Fibroblast of upper back skin (primary cell): ENCODE results near the gene CFAP221.

Experiments used
- DNase-seq: peaks from one replicate; pipeline ENCODE4 v3.0.0-alpha.2; 2013

Gene CFAP221

GRCh38 chr2:119647440-119648169, 103.4 kb downstream of the CFAP221 start:
- peak; percentile 16 for DNase-seq

- no peak for DNase-seq
Observed at GRCh38 chr2:119649364-119649917, 105.2 kb downstream of the CFAP221 start.

GRCh38 chr2:119650206-119650605, 106.0 kb downstream of the CFAP221 start:
- peak; percentile 14 for DNase-seq

GRCh38 chr2:119650846-119651370, 106.7 kb downstream of the CFAP221 start:
- no peak for DNase-seq

- DNase-seq = no peak
Observed at GRCh38 chr2:119657466-119658145, 113.4 kb downstream of the CFAP221 start.

- DNase-seq = peak; percentile 25
Observed at GRCh38 chr2:119659601-119660342, 115.5 kb downstream of the CFAP221 start.

GRCh38 chr2:119660343-119660658, 116.1 kb downstream of the CFAP221 start:
- DNase-seq = no peak

GRCh38 chr2:119662297-119662696, 118.0 kb downstream of the CFAP221 start:
- no peak for DNase-seq

- no peak for DNase-seq
Observed at GRCh38 chr2:119668546-119668945, 124.3 kb downstream of the CFAP221 start.

- DNase-seq = no peak
Observed at GRCh38 chr2:119671016-119671415, 126.8 kb downstream of the CFAP221 start.

GRCh38 chr2:119671752-119672151, 127.5 kb downstream of the CFAP221 start:
- no peak for DNase-seq

- DNase-seq = no peak
Observed at GRCh38 chr2:119672161-119672862, 128.1 kb downstream of the CFAP221 start.

GRCh38 chr2:119673796-119674195, 129.5 kb downstream of the CFAP221 start:
- no peak for DNase-seq

GRCh38 chr2:119674711-119675500, 130.7 kb downstream of the CFAP221 start:
- DNase-seq = no peak

GRCh38 chr2:119678021-119678656, 133.9 kb downstream of the CFAP221 start:
- no peak for DNase-seq

GRCh38 chr2:119679526-119679837, 135.2 kb downstream of the CFAP221 start:
- DNase-seq = no peak

- no peak for DNase-seq
Observed at GRCh38 chr2:119679846-119680245, 135.6 kb downstream of the CFAP221 start.

- no peak for DNase-seq
Observed at GRCh38 chr2:119680457-119681202, 136.4 kb downstream of the CFAP221 start.

- no peak for DNase-seq
Observed at GRCh38 chr2:119681203-119681867, 137.1 kb downstream of the CFAP221 start.

- no peak for DNase-seq
Observed at GRCh38 chr2:119681868-119682220, 137.6 kb downstream of the CFAP221 start.
